Fibroblast of lung (primary cell): ENCODE measurements around the gene MACO1. TPM values are rescaled to one million over a fixed set of nuclear protein-coding genes. Genes with fewer than 3 reads are reported as not detected.

ENCODE experiments used
- DNase-seq, 2 donors: peaks; one replicate each; pipeline versions ENCODE4 v3.0.0 to v3.0.0-alpha.2; 2010; ENCODE audit warnings: low read depth in 2 of 2
- H2AFZ ChIP-seq: 2 replicates; pipeline ENCODE4 v1.5.1; 2012; ENCODE audit warnings: low read length, control low read depth, inconsistent platforms
- H3K27ac ChIP-seq: 2 replicates; pipeline ENCODE4 v1.5.1; 2011; ENCODE audit warnings: low read length, control low read depth; ENCODE audit not compliant: insufficient read depth
- H3K27me3 ChIP-seq: 2 replicates; pipeline ENCODE4 v1.5.1; 2011; ENCODE audit warnings: mild to moderate bottlenecking, low read length; ENCODE audit not compliant: control insufficient read depth, insufficient read depth
- H3K36me3 ChIP-seq: 2 replicates; pipeline ENCODE4 v1.5.1; 2011; ENCODE audit warnings: low read length; ENCODE audit not compliant: control insufficient read depth, insufficient read depth
- H3K4me1 ChIP-seq: 2 replicates; pipeline ENCODE4 v1.5.1; 2011; ENCODE audit warnings: low read length; ENCODE audit not compliant: control insufficient read depth, insufficient read depth; ENCODE audit errors: extremely low read depth
- H3K4me2 ChIP-seq: 2 replicates; pipeline ENCODE4 v1.5.1; 2011; ENCODE audit warnings: low read length, control low read depth; ENCODE audit not compliant: insufficient read depth; ENCODE audit errors: extremely low read depth
- H3K4me3 ChIP-seq, 4 experiments: fragments of 200-600 bp in 1 of 4; sonication (generic) in 1 of 4; replicated peaks in 1 of 4; 2 replicates each; pipeline ENCODE4 v1.5.1; 2011 to 2016; ENCODE audit warnings: low read length in 4 of 4, low read depth in 3 of 4, mild to moderate bottlenecking in 3 of 4, control low read depth in 2 of 4, inconsistent platforms in 1 of 4, mixed read lengths in 1 of 4; ENCODE audit not compliant: insufficient read depth in 1 of 4; ENCODE audit errors: control extremely low read depth in 1 of 4
- H3K79me2 ChIP-seq: 2 replicates; pipeline ENCODE4 v1.5.1; 2012; ENCODE audit warnings: mild to moderate bottlenecking, low read length, inconsistent platforms; ENCODE audit not compliant: control insufficient read depth, insufficient read depth
- H3K9ac ChIP-seq: 2 replicates; pipeline ENCODE4 v1.5.1; 2011; ENCODE audit warnings: mild to moderate bottlenecking, low read length, control low read depth; ENCODE audit not compliant: insufficient read depth
- H3K9me3 ChIP-seq: 2 replicates; pipeline ENCODE4 v1.5.1; 2012; ENCODE audit warnings: low read depth, low read length; ENCODE audit not compliant: control insufficient read depth, insufficient read depth
- H4K20me1 ChIP-seq: 2 replicates; pipeline ENCODE4 v1.5.1; 2011; ENCODE audit warnings: low read length; ENCODE audit not compliant: control insufficient read depth, insufficient read depth; ENCODE audit errors: extremely low read depth
- EZH2 ChIP-seq: IDR thresholded peaks from 2 replicates; pipeline ENCODE4 v1.5.1; 2012; ENCODE audit warnings: low read length, control low read depth, mild to moderate bottlenecking; ENCODE audit errors: missing control alignments
- polyA plus RNA-seq, 2 donors: library from polyadenylated mRNA; depleted of rRNA in 1 of 2; stranded (reverse) in 1 of 2; unstranded in 1 of 2; fragments of >200 nt; gene quantifications; 2 replicates each; pipeline ENCODE4 v1.2.1, GENCODE V29; 2011 to 2012; ENCODE audit warnings: missing spikeins in 1 of 2
- total RNA-seq: library from RNA; depleted of rRNA; stranded (reverse); fragments of >200 nt; gene quantifications from 2 replicates; pipeline ENCODE4 v1.2.1, GENCODE V29; 2014
- TF ChIP-seq, protein P1 (sequence below), 2 donors: IDR thresholded peaks in 1 of 2; conservative IDR thresholded peaks in 1 of 2; 1 replicate in 1 of 2; 2 replicates in 1 of 2; pipeline ENCODE4 v1.5.1; 2011 to 2012; ENCODE audit warnings: low read length in 2 of 2, control low read depth in 1 of 2, inconsistent platforms in 1 of 2, low read depth in 1 of 2, mild to moderate bottlenecking in 1 of 2

The MACO1 gene
- total and polyA plus RNA-seq, 2 donors (not counting 1 experiment from before 2014, with no cell fraction given), result 14.2 to 17.5 TPM

DNA sequence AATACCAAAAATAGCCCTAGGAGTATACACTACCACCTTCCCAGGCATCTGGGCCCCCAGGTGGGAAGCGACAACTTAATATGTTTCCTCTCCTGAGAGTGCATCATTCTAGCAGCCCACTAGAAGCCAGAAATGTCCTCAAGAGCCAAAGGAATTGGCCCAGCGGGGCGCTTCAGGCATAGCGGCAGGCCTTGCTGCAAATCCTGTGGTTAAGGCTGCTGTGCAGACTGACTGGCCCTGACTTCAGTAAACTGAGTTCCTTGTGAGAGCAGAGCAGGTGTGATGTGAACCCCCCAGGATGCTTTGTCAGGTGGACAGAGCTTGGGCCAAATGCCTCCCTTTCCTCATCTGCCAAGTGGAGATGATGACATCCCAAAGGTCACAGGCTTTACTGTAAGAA lies 83.0 kb downstream of the MACO1 start:
- Histone ChIP-seq H3K4me2 (no peak overlapping the region), H3K9me3 (no peaks in the 10 kb centered on the region), H3K79me2 (no peaks in the 10 kb centered on the region), H3K4me1 (no peaks in the 10 kb centered on the region), H2AFZ (no peak overlapping the region), H3K9ac (no peak overlapping the region), H3K27me3 (no peaks in the 10 kb centered on the region), H3K36me3 (no peaks in the 10 kb centered on the region), H4K20me1 (no peaks in the 10 kb centered on the region), H3K4me3 (no peak overlapping the region), H3K27ac (no peak overlapping the region)
- no peak for DNase-seq
- TF ChIP-seq, protein P1, sequence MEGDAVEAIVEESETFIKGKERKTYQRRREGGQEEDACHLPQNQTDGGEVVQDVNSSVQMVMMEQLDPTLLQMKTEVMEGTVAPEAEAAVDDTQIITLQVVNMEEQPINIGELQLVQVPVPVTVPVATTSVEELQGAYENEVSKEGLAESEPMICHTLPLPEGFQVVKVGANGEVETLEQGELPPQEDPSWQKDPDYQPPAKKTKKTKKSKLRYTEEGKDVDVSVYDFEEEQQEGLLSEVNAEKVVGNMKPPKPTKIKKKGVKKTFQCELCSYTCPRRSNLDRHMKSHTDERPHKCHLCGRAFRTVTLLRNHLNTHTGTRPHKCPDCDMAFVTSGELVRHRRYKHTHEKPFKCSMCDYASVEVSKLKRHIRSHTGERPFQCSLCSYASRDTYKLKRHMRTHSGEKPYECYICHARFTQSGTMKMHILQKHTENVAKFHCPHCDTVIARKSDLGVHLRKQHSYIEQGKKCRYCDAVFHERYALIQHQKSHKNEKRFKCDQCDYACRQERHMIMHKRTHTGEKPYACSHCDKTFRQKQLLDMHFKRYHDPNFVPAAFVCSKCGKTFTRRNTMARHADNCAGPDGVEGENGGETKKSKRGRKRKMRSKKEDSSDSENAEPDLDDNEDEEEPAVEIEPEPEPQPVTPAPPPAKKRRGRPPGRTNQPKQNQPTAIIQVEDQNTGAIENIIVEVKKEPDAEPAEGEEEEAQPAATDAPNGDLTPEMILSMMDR (conservative IDR thresholded peaks at IDR 0.05 in 1 of 2, IDR thresholded peaks at IDR 0.05 in 1 of 2; ENCODE audit: low read depth in 1 of 2, low read length in 2 of 2), result no peak
- TF ChIP-seq EZH2, result no peak

DNA sequence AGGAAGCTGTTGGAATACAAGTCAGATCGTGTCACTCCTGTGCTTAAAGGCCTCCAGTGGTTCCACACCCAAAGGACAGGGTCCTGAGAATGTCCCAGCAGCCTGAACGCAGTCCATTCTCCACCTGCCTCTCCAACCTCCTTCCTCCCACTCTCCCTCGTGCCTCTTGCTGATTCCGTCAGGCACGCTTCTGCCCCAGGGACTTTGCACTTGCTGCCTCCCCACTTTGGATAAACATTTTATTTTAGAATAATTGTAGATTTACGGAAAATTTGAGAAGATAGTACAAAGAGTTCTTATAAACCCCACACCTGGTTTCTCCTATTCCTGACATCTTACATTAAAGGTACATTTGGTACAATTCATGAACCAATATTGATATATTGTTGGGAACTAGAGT lies 84.3 kb downstream of the MACO1 start:
- Histone ChIP-seq H3K4me3 (no peak overlapping the region), H3K4me1 (no peaks in the 10 kb centered on the region), H3K27ac (no peak overlapping the region), H2AFZ (no peak overlapping the region), H3K9ac (no peak overlapping the region), H4K20me1 (no peaks in the 10 kb centered on the region), H3K4me2 (no peak overlapping the region), H3K79me2 (no peaks in the 10 kb centered on the region), H3K36me3 (no peaks in the 10 kb centered on the region), H3K27me3 (no peaks in the 10 kb centered on the region), H3K9me3 (no peaks in the 10 kb centered on the region)
- no peak for DNase-seq
- TF ChIP-seq EZH2, result no peak
- TF ChIP-seq, protein P1 (conservative IDR thresholded peaks at IDR 0.05 in 1 of 2, IDR thresholded peaks at IDR 0.05 in 1 of 2; ENCODE audit: low read depth in 1 of 2, low read length in 2 of 2), result no peak

- Histone ChIP-seq H2AFZ (no peak overlapping the region), H3K4me2 (no peak overlapping the region), H3K4me1 (no peaks in the 10 kb centered on the region), H3K79me2 (no peaks in the 10 kb centered on the region), H3K9ac (no peak overlapping the region), H4K20me1 (no peaks in the 10 kb centered on the region), H3K9me3 (no peaks in the 10 kb centered on the region), H3K36me3 (no peaks in the 10 kb centered on the region), H3K4me3 (no peak overlapping the region), H3K27me3 (no peaks in the 10 kb centered on the region), H3K27ac (no peak overlapping the region)
- TF ChIP-seq, protein P1 (conservative IDR thresholded peaks at IDR 0.05 in 1 of 2, IDR thresholded peaks at IDR 0.05 in 1 of 2; ENCODE audit: low read depth in 1 of 2, low read length in 2 of 2), result no peak
- TF ChIP-seq EZH2, result no peak
- no peak for DNase-seq
Measured at GRCh38 chr1:25516686-25517085, 86.0 kb downstream of the MACO1 start.
